Activated naive CD4-positive, alpha-beta T cell treated with anti-CD3 and anti-CD28 coated beads, Interleukin-2, amount 50 U/mL, for 16 hours (primary cell): Measurements from ENCODE around the gene CYP2A6.
"Not testable (repeated sequence)": the region's sequence is repeated elsewhere in the genome, so short reads cannot be mapped to it uniquely, and the experiment has no call there.

Experiments
- DNase-seq: peaks from one replicate; pipeline ENCODE4 v3.0.0-alpha.2; 2020

CYP2A6 gene

GRCh38 chr19:40843653-40844052 is 6.6 kb downstream of the CYP2A6 start:
- DNase-seq = peak; percentile 67

- DNase-seq = not testable (repeated sequence)
These were observed 7.1 kb downstream of the CYP2A6 start for GRCh38 chr19:40842997-40843652.

GRCh38 chr19:40842012-40842411 is 8.2 kb downstream of the CYP2A6 start:
- not testable (repeated sequence) for DNase-seq

GRCh38 chr19:40838477-40838876 is 11.8 kb downstream of the CYP2A6 start:
- DNase-seq = not testable (repeated sequence)

GRCh38 chr19:40836754-40837429 is 13.4 kb downstream of the CYP2A6 start:
- no peak for DNase-seq

- DNase-seq = not testable (repeated sequence)
These were observed 16.3 kb downstream of the CYP2A6 start for GRCh38 chr19:40833728-40834533.

GRCh38 chr19:40832431-40832790 is 17.8 kb downstream of the CYP2A6 start:
- DNase-seq = not testable (repeated sequence)

DNA sequence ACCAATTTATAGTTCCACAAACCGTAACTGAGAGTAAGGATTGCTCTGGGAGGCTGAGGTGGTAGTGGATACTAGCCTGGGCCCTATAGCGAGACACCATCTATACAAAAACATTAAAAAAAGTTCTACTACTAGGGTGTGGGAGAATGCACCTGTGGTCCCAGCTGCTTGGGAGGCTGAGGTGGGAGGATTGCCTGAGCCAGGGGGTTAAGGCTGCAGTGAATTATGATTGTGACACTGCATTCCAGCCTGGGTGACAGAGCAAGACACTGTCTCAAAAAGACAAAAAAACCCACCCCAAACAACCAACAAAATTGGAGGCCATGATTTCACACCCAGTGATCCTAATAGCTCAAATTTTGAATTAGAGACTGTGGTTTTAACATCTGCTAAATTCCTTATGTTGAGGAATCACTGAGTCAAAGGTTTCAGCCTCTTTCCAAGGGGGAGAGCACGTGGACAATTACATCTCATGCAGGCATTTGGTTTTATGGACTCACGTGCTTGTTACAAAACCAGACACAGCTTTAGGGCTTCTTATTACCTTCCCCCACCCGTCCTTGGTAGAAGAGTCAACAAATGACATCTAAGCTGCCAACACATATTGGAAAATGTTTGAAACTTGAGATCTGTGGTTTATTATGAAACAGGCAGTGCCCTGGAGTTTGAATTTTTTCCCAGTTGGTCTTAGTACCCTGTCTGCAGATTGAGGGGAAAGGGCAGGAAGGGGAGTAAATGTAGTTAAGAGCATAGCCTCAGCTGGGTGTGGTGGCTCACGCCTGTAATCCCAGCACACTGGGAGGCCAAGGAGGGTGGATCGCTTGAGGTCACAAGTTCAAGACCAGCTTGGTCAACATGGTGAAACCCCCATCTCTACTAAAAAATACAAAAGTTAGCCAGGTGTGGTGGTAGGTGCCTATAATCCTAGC is 18.5 kb downstream of the CYP2A6 start:
- no peak for DNase-seq

DNA sequence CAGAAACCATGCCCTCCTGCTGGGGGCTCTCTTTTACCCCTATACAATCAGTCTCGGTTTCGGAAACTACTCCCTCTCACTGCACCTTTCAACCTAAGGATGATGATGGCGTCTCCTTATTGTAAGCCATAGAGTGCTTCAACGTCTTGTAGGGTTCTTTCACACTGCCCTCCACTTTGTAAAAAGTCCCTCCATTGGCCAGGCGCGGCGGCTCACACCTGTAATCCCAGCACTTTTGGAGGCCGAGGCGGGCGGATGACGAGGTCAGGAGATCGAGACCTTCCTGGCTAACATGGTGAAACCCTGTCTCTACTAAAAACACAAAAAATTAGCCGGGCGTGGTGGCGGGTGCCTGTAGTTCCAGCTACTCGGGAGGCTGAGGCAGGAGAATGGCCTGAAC is 19.5 kb downstream of the CYP2A6 start:
- DNase-seq = not testable (repeated sequence)

- DNase-seq = no peak
These were observed 21.0 kb downstream of the CYP2A6 start for GRCh38 chr19:40829205-40829604.

DNA sequence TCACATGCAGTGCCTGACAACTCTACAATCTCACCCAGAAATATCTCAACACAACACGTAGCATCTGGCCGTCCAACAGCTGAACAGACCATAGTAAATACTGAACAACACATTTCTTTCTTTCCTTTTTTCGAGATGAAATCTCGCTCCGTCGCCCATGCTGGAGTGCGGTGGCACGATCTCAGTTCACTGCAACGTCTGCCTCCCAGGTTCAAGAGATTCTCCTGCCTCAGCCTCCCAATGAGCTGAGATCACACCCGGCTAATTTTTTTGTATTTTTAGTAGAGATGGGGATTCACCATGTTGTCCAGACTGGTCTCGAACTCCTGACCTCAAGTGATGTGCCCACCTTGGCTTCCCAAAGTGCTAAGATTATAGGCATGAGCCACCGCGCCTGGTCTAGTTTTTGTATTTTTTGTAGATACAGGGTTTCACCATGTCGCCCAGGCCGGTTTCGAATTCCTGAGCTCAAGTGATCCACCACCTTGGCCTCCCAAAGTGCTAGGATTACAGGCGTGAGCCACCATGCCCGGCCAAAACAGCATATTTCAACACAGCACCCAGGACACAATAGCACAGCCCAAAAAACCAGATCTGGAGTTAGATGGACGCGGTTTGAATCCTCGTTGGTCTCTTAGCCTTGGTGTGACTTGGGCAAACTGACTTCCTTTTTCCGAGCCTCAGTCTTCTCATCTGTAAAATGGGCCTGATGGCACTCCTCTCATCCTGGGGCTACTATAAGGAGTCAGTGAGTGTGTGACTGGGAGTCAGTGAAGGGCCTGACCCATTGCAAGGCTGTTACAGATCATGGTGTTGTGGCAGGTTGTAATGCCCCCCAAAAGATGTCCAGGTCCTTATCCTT is 22.6 kb downstream of the CYP2A6 start:
- DNase-seq = no peak

GRCh38 chr19:40826699-40827385 is 23.4 kb downstream of the CYP2A6 start:
- not testable (repeated sequence) for DNase-seq

DNA sequence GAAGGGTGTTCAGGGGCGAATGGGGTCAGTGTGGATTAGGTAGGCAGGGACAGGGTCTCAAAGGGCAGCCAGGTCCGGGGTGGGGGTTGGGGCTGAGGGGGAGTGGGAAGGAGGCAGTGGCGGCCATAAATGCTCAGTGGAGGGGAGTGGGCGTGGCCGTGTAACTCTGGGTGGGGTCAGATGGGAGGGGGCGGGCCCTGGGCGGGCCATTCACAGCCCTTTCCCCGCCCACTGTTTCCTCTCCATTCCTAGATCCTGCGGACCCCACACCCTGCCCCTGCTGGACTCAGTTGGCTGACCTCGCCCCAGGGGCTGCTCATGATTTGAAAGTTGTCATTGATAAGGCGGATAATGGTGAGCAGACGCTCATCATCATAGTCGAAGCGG is 23.9 kb downstream of the CYP2A6 start:
- DNase-seq = not testable (repeated sequence)

GRCh38 chr19:40825460-40826095 is 24.7 kb downstream of the CYP2A6 start:
- not testable (repeated sequence) for DNase-seq

- DNase-seq = not testable (repeated sequence)
These were observed 25.3 kb downstream of the CYP2A6 start for GRCh38 chr19:40824916-40825315.

GRCh38 chr19:40822704-40823553 is 27.3 kb downstream of the CYP2A6 start:
- not testable (repeated sequence) for DNase-seq

- DNase-seq = no peak
These were observed 28.1 kb downstream of the CYP2A6 start for GRCh38 chr19:40822161-40822560.

DNA sequence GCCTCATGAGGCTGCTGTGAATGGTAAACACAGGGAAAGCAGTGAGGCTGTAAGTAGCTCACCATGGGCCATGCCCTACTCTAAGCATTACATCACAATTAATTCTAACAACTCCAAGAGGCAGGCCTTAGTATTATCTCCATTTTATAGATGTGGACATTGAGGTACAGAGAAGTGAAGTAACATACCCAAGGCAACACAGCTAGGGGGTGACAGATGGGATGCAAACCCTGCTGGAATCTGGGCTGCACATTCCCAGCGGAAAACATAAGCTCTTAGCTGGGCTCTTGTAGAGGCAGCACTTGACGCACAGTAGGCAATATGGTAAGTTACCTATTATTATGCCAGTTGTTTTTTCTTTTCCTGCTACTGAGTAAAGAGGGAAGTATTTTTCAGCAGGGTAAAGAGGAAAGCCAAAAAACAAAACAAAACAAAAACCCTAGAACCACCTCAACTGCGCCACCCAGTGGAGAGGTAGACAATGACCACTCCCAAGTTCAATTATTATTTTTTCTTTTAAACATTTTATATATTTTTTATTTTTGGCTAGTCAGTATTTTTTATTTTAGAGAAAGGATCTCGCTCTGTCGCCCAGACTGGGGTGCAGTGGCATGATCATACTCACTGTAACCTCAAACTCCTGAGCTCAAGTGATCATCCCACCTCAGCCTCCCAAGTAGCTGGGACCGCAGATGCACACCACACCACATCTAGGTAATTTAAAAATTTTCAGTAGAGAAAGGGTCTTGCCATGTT is 30.6 kb downstream of the CYP2A6 start:
- peak; percentile 65 for DNase-seq
